HG03558 (cell line): ENCODE results near the gene CCNG1.
"Not testable (repeated sequence)": the region's sequence is repeated elsewhere in the genome, so short reads cannot be mapped to it uniquely, and the experiment has no call there.

Experiments
- ATAC-seq: cut with Tn5 transposase; IDR thresholded peaks from one replicate; pipeline ENCODE4 v1.9.1; 2021; ENCODE audit warnings: moderate number of reproducible peaks; ENCODE audit not compliant: unreplicated experiment; ENCODE audit errors: extremely low read depth

The CCNG1 gene, protein sequence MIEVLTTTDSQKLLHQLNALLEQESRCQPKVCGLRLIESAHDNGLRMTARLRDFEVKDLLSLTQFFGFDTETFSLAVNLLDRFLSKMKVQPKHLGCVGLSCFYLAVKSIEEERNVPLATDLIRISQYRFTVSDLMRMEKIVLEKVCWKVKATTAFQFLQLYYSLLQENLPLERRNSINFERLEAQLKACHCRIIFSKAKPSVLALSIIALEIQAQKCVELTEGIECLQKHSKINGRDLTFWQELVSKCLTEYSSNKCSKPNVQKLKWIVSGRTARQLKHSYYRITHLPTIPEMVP

GRCh38 chr5:163437309-163438182 lies at the start of gene CCNG1:
Gene CCNG1 (plus strand): TSS chr5:163437595. CDS start chr5:163439257, 1,662 bp downstream.
- peak; percentile 84 for ATAC-seq

DNA sequence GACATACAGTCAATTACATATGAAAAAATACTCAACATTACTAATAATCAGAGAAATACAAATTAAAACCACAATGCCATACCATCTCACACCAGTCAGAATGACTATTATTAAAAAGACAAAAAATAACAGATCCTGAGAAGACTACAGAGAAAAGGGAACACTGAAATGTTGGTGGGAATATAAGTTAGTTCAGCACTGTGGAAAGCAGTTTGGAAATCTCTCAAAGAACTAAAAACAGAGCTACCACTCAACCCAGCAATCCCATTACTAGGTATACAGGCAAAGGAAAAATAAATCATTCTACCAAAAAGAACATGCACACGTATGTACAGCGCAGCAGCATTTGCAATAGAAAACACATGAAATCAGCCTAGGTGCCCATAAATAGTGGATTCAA lies 41.6 kb upstream of the CCNG1 start:
- ATAC-seq = no peak

- not testable (repeated sequence) for ATAC-seq
These were observed 40.5 kb upstream of the CCNG1 start for GRCh38 chr5:163396818-163397340.

- no peak for ATAC-seq
These were observed 40.0 kb upstream of the CCNG1 start for GRCh38 chr5:163397354-163397753.

DNA sequence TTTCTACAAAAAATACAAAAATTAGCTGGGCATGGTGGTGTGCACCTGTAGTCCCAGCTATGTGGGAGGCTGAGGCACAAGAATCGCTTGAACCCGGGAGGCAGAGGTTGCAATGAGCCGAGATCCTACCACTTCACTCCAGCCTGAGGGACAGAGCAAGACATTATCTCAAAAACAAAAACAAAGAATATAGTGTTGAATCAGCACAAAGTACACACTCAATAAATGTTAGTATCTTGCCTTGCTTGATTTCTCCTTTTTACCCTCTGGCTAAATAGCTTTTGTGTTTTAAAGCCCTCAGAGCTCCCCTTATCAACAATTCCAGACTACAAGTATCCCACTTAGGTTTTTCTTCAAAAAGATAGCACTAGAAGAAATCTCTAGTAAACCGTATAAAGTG lies 37.5 kb upstream of the CCNG1 start:
- no peak for ATAC-seq

DNA sequence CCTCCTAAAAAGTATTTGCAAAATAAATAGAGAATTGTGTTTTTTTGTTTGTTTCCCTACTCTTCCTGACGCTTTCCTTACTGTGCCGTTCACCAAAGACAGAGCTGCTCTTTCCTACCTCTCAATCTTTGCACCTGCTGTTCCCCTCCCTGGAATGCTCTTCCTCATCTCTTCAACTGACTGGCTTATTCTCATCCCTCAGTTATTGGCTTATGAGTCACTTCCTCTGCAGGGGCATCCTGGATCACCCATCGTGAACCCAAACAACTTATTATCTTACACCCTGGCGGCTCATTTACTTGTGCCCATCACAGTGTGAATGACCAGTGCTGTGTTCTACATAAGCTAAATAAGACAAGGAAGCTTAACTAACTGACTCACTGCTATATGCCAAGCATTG lies 36.1 kb upstream of the CCNG1 start:
- no peak for ATAC-seq

DNA sequence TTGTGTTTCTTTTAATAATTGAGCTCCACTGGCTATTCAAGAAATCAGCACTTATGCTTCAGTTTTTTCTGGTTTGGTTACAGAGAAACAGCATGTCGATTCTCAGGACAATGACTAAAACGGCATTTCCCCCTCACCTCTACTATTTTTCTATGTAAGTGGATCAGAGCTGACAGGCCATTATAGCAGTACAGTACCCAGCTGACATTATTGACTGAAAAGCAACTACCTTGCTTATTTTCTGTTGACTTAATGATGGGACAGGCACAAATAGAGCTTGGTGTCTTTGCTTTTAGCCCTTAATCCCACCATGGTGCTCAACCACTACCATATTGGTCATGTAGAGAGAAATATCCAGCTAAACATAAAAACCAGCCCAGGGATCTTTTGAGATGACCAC lies 35.4 kb upstream of the CCNG1 start:
- no peak for ATAC-seq

- no peak for ATAC-seq
These were observed 32.8 kb upstream of the CCNG1 start for GRCh38 chr5:163404364-163405173.

GRCh38 chr5:163407034-163407655 lies 30.2 kb upstream of the CCNG1 start:
- peak; percentile 87 for ATAC-seq

DNA sequence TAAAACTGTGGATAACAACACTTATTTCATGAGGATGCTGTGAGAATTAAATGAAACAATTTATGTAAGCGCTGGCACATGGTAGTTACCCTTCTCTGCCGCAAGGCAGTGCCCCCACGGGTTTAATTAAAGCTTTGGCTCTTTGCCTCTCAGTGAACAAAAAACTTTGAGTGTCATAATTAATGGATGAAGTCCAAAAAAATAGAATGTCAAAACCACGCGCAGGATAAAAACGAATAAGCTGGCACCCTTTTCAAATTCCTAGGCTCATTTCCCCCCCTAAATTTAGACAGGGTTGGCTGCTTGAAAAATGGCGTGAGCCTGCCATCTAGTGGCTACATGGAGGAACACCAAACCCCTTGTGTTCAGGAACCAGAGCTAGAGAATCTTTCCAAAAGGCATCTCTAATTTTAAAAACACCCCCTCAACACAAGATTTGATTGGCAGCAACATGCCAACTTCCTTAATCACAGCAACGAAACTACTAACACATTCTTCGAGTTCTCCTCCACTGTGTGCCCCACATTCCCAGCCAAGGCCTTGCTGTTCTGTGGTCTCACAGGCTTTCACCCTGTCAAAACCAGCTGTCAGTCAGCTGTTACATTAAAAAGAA lies 29.0 kb upstream of the CCNG1 start:
- ATAC-seq = peak; percentile 41

DNA sequence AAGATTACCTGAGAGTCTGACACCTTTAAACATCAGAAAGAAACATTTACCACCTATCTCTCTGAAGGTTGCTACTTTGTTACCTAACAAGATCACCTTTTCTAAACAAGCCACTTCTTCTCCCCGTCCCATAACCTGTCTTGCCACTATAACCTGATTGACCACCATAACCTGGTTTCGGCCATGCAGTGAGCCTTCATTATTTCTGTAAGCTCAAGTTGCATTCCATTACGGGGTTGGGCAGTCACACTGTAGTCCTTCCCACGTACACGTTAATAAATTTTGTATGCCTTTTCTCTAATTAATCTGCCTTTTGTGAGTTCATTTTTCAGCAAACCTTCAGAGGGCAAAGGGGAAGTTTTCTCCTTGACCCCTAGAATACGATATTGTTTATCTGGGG lies 28.0 kb upstream of the CCNG1 start:
- ATAC-seq = no peak

DNA sequence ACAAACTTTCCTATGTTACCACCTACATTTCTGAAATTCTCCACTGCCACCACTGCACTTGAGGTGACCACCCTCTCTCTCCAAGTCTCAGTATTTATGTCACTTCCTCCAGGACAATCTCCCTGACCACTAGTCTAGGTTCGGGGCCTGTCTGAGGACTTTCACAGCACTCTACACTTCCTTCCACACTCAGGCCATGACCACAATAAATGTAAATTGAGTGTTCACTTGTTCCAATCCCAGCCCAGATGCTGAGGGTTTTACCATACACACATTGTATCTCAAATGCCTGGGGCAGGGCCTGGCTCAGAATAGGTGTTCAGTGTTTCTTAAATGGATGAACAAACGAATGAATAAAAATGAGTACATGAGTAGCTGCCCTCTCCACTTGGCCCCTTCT lies 26.9 kb upstream of the CCNG1 start:
- ATAC-seq = no peak

DNA sequence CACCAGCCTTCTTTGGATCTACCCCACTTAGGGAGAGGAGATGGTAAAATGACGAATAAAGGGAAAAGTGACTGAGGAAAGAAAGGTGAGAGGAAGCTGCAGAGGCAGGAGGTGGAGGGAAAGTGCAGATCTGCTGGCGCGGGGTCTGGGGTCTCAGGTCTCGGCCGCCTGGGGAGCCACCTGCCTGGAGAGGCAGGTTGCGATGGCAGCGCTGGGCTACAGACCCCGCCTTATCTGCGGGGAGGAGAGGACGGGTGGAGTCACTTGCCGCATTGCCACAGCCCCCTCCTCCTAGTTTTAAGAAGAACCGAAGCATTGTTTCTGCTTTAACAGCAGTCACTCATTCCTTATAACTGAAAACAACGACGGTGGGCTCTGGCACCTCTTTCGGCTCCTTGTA lies 21.7 kb upstream of the CCNG1 start:
- ATAC-seq = not testable (repeated sequence)

- ATAC-seq = no peak
These were observed 12.6 kb upstream of the CCNG1 start for GRCh38 chr5:163424836-163425235.

GRCh38 chr5:163426128-163426527 lies 11.3 kb upstream of the CCNG1 start:
- not testable (repeated sequence) for ATAC-seq

GRCh38 chr5:163432544-163432943 lies 4.9 kb upstream of the CCNG1 start:
- no peak for ATAC-seq

DNA sequence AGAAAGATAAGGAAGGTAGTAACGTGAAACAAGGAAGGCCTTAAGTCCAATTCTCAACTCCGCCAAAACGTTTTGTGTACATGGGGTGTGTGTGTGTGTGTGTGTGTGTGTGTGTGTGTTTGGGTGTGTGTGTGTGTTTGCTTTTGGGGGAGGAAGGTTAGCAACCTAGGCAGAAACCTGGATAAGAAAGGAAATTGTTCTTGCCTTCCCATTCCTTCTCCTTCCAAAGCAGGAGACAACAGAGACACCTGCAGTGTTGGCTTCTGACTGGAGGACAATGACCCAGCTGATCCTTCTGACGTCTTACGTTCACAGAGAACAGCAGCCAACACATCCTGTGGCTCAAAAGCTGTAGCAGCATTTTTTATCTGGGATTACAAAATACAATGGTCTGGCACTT lies 4.1 kb upstream of the CCNG1 start:
- no peak for ATAC-seq

- ATAC-seq = no peak
These were observed 3.0 kb upstream of the CCNG1 start for GRCh38 chr5:163434401-163434866.

GRCh38 chr5:163436515-163436914 lies 880 bp upstream of the CCNG1 start:
- ATAC-seq = no peak

- ATAC-seq = no peak
These were observed 435 bp upstream of the CCNG1 start for GRCh38 chr5:163437011-163437308.
